NCI-H2227 treated with DMSO at 0.1 percent for 48 hours (cell line): Measurements from ENCODE around the gene HDLBP.

ENCODE experiments used
- DNase-seq: peaks from one replicate; lab custom pipeline; 2025; lab: John Stamatoyannopoulos, UW

Gene HDLBP

GRCh38 chr2:241255542-241256167 lies 59.8 kb downstream of the HDLBP start:
- no peak for DNase-seq

- DNase-seq = no peak
Measured at GRCh38 chr2:241254904-241255351, 60.5 kb downstream of the HDLBP start.

- no peak for DNase-seq
Measured at GRCh38 chr2:241252778-241253475, 62.5 kb downstream of the HDLBP start.

- DNase-seq = no peak
Measured at GRCh38 chr2:241249654-241250053, 65.8 kb downstream of the HDLBP start.

GRCh38 chr2:241248897-241249296 lies 66.6 kb downstream of the HDLBP start:
- DNase-seq = no peak

- no peak for DNase-seq
Measured at GRCh38 chr2:241248289-241248688, 67.2 kb downstream of the HDLBP start.

GRCh38 chr2:241244368-241244767 lies 71.1 kb downstream of the HDLBP start:
- DNase-seq = no peak

GRCh38 chr2:241242306-241242705 lies 73.2 kb downstream of the HDLBP start:
- DNase-seq = no peak

- no peak for DNase-seq
Measured at GRCh38 chr2:241241669-241242068, 73.8 kb downstream of the HDLBP start.

GRCh38 chr2:241240320-241241004 lies 75.0 kb downstream of the HDLBP start:
- no peak for DNase-seq

GRCh38 chr2:241239552-241240202 lies 75.8 kb downstream of the HDLBP start:
- no peak for DNase-seq

GRCh38 chr2:241238693-241239198 lies 76.7 kb downstream of the HDLBP start:
- DNase-seq = no peak

- DNase-seq = no peak
Measured at GRCh38 chr2:241237949-241238371, 77.5 kb downstream of the HDLBP start.

GRCh38 chr2:241237047-241237446 lies 78.4 kb downstream of the HDLBP start:
- DNase-seq = no peak

- no peak for DNase-seq
Measured at GRCh38 chr2:241235859-241236593, 79.4 kb downstream of the HDLBP start.

- DNase-seq = no peak
Measured at GRCh38 chr2:241234962-241235740, 80.3 kb downstream of the HDLBP start.

- DNase-seq = no peak
Measured at GRCh38 chr2:241234066-241234790, 81.2 kb downstream of the HDLBP start.

- no peak for DNase-seq
Measured at GRCh38 chr2:241232736-241233575, 82.5 kb downstream of the HDLBP start.

GRCh38 chr2:241230435-241230834 lies 85.0 kb downstream of the HDLBP start:
- no peak for DNase-seq
